Measurements from ENCODE around the gene LBX1.

The LBX1 gene

DNA sequence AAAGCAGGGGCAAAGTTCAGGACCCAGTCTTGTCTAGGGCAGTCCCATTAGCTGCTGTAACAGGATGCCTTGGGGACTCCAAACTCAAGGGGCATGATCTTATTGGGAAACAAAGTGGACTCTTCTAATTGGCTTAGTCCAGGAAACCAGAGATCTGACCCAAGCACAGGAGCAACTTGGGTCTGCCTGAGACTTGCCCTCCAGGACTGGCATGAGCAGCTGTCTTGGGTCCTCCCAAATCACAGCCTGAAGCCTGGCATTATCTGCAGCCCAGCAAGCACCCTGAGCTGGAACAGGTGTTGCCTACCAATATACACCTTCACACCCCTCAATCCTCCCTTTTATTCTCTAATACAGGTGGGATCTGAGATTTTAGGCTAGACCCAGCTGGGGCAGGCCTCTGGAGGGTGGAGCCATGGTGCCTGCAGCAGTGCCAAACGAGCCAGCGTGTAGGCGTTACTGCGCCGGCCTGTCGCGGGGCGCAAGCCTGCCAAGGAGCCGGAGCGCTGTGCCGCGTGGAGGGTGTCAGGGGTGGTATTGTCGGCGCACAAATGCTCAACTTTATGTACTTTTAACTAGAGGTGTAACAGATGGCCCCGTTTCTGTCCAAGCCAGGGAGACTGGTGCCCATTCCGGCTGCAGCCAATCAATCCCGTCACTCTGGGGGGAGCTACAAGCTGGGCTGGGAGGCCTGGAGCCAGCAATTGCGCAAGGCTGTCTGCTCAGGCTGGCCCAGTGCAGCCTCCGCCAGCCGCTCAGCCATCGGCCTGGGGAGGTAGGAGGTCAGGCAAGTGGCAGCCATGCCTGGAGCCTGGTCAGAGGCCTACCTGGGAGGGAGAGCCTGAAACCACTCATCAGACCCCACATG, 12.8 kb upstream of the LBX1 start:
- Histone ChIP-seq H3K27ac (ENCODE audit: low read depth, low read length, severe bottlenecking) (no peak overlapping the region), H3K36me3 (ENCODE audit: control insufficient read depth, insufficient read depth, low read length) (no peaks in the 10 kb centered on the region), H3K4me3 (ENCODE audit: extremely low read depth, insufficient read depth, low read length, poor library complexity, severe bottlenecking) (no peak overlapping the region), H3K9me3 (ENCODE audit: control insufficient read depth, low read length) (no peaks in the 10 kb centered on the region), H3K4me1 (ENCODE audit: control insufficient read depth, insufficient read depth, low read length, poor library complexity, severe bottlenecking) (peaks cover 9% of the 10 kb centered on the region)
- 93% methylated on average over 18 to 19 of the region's 21 CpGs for WGBS, 2 experiments (ENCODE audit: insufficient coverage in 2 of 2)

DNA sequence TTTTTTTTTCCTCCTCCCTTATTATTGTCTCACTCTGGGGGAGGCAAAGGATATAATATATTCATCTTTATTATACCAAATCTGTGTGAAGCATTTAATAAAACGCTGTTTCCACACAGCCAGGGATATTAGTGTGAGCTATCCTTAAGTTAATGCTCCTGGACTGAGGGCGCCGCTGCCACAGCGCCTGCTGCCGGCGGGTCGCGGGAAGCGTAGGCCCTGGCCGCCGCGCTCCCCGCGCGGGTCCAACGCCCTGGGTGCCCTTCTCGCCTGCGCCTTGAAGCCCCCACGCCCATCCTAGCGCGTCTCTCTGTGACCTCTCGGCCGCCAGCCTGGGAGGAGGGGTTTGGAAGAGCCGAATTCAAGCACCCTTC, 9.5 kb upstream of the LBX1 start:
- no peaks in the 10 kb centered on the region for H3K9me3 ChIP-seq (ENCODE audit: control insufficient read depth, low read length)
- H3K27ac ChIP-seq (ENCODE audit: low read depth, low read length, severe bottlenecking): no peak overlapping the region
- no peaks in the 10 kb centered on the region for H3K36me3 ChIP-seq (ENCODE audit: control insufficient read depth, insufficient read depth, low read length)
- H3K4me3 ChIP-seq (ENCODE audit: extremely low read depth, insufficient read depth, low read length, poor library complexity, severe bottlenecking): no peak overlapping the region
- H3K4me1 ChIP-seq (ENCODE audit: control insufficient read depth, insufficient read depth, low read length, poor library complexity, severe bottlenecking): no peaks in the 10 kb centered on the region
- WGBS, 2 experiments (ENCODE audit: insufficient coverage in 2 of 2): 0 to 6% methylated on average over 12 to 13 of the region's 24 CpGs

DNA sequence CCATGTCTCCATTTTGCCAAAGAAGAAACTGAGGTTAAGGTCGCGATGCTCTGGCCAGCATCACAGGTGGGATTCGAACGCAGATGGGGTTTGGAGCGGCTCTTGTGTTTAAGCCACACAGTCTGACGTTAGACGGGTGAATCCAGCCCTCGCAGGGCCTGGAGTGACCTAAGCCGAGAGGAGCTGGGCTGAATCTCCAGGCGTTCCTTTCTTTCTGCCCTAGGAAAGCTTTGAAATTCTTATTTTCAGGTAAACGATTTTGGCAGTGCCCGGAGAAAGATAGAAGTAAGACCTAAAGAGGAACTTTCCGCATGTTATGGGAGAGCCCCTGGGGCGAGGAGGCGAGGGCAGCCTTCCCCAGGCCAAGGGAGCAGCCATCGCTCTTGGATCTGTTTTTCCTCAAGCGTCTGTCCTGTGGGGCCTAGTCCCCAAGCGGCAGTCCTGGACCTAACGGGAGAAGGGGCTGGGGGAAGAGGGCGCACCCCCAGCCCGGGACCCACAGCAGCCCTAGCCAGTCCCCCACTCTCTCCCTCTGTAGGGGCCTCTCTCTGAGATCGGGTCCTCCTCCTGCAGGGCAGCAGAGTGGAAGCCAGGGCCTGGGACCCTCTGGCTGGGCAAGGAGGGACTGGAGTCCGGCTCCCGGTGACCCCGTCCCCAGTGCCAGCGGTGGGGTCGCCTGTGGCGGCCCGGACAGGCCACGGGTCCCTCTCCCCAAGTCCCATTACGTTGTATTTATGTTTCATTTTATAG, 8.9 kb upstream of the LBX1 start:
- 14 to 17% methylated on average over 17 to 19 of the region's 31 CpGs for WGBS, 2 experiments (ENCODE audit: insufficient coverage in 2 of 2)

DNA sequence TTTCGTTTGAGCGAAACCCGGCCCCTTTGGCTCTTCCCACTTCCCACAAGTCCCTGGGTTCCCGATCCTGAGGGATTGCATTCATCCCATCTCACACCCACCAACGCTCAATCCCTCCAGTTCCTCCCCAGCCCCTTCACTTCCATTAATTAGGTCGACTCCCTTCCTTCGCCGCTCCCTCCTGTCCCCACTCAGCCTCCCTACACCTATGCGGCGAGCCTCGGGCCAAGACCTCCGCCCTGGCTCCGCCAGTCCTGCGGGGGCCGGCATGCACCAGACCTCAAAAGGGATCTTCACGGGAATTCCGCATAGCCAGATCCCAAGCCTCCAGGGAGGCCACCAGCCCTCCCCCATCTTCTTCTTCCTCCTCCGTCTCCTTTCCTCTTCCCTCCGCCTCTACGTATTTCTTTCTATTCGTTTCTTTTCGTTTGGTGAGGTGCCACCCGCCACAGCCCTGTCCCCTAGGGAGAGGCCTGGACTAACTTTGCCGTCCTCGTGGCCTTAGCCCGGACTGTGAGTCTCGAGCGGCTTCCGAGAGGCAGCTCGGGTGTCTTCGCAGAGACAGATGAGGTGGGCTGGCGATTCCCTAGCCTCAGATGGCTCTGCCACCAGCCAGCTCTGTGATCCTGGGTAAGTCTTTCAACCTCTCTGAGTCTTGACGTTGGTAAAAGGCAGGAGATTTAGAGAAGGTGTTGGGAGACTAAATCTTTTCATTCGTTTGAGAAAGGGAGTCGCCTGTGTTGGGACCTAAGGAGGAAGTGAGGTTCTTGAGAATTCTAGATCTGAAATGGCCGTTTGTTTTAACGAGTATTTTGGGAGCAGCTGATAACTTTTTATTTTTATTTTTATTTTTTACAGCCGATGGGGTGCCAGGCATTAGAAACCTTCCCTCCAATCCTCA, 8.1 kb upstream of the LBX1 start:
- 2% methylated on average over 25 to 34 of the region's 38 CpGs for WGBS, 2 experiments (ENCODE audit: insufficient coverage in 2 of 2)
- Histone ChIP-seq H3K27ac (ENCODE audit: low read depth, low read length, severe bottlenecking) (no peak overlapping the region), H3K4me3 (ENCODE audit: extremely low read depth, insufficient read depth, low read length, poor library complexity, severe bottlenecking) (no peak overlapping the region), H3K36me3 (ENCODE audit: control insufficient read depth, insufficient read depth, low read length) (no peaks in the 10 kb centered on the region), H3K4me1 (ENCODE audit: control insufficient read depth, insufficient read depth, low read length, poor library complexity, severe bottlenecking) (no peaks in the 10 kb centered on the region), H3K9me3 (ENCODE audit: control insufficient read depth, low read length) (no peaks in the 10 kb centered on the region)

More for the DNA sequence above, 8.9 kb upstream of the LBX1 start:
- no peak overlapping the region for H3K4me3 ChIP-seq (ENCODE audit: extremely low read depth, insufficient read depth, low read length, poor library complexity, severe bottlenecking)
- H3K9me3 ChIP-seq (ENCODE audit: control insufficient read depth, low read length): no peaks in the 10 kb centered on the region
- no peak overlapping the region for H3K27ac ChIP-seq (ENCODE audit: low read depth, low read length, severe bottlenecking)
- no peaks in the 10 kb centered on the region for H3K4me1 ChIP-seq (ENCODE audit: control insufficient read depth, insufficient read depth, low read length, poor library complexity, severe bottlenecking)
- no peaks in the 10 kb centered on the region for H3K36me3 ChIP-seq (ENCODE audit: control insufficient read depth, insufficient read depth, low read length)

DNA sequence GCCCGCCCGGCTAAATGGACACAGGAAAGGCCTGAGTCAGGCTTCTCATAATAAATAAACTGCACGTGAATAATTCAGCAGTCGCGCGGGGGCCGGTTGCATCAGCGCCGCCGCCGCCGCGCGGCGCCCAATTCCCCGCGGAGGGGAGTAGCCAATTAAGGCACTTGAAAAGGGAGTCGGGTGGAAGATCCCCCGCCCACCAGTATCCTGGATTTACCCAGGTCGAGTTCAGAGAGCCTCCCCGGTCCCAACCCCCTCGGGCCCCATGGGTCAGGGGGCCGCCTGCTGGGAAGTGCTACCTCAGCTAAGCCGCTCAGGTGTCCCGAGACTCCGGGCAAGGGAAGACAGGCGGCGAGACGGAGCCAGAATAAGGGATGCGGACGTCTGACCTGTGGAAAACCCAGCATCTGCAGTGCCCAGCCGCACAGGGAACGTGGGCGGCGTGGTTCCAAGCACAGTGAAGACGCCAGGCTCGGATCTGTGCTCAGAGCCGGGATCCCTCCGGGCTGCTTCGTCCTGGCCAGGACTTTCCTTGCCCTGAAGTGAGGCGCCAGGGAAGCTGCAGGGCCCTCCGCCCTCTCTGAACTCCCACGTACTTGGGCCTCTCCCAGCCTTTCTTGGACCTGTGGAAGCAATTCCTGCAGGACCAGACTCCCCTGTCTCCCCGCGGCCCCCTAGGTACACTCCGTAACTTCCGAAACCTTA, 7.3 kb upstream of the LBX1 start:
- Histone ChIP-seq H3K9me3 (ENCODE audit: control insufficient read depth, low read length) (no peaks in the 10 kb centered on the region), H3K4me3 (ENCODE audit: extremely low read depth, insufficient read depth, low read length, poor library complexity, severe bottlenecking) (no peak overlapping the region), H3K27ac (ENCODE audit: low read depth, low read length, severe bottlenecking) (no peak overlapping the region), H3K4me1 (ENCODE audit: control insufficient read depth, insufficient read depth, low read length, poor library complexity, severe bottlenecking) (no peaks in the 10 kb centered on the region), H3K36me3 (ENCODE audit: control insufficient read depth, insufficient read depth, low read length) (no peaks in the 10 kb centered on the region)
- 1 to 2% methylated on average over 25 to 36 of the region's 47 CpGs for WGBS, 2 experiments (ENCODE audit: insufficient coverage in 2 of 2)

DNA sequence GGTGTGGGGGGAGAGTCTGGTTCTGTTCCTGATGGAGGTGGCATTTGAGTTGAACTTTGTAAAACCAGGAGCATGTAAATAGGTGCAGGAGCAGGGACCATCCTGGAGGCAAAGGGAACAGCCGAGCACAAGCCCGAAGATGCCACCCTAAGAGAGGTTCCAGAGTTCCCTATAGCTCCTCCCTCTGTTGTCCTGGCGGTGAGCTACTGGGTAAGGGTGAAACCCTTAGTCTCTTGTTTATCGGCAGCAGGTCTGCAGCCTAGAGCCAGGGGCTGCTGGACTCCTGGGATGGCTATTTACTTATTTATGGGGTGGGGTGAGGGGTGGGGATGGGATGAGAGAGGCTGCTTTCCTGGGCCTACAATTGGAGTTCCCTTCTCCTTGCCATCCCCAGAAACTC, 6.5 kb upstream of the LBX1 start:
- Histone ChIP-seq H3K9me3 (ENCODE audit: control insufficient read depth, low read length) (no peaks in the 10 kb centered on the region), H3K4me3 (ENCODE audit: extremely low read depth, insufficient read depth, low read length, poor library complexity, severe bottlenecking) (no peak overlapping the region), H3K27ac (ENCODE audit: low read depth, low read length, severe bottlenecking) (no peak overlapping the region), H3K4me1 (ENCODE audit: control insufficient read depth, insufficient read depth, low read length, poor library complexity, severe bottlenecking) (no peaks in the 10 kb centered on the region), H3K36me3 (ENCODE audit: control insufficient read depth, insufficient read depth, low read length) (no peaks in the 10 kb centered on the region)
- WGBS, 2 experiments (ENCODE audit: insufficient coverage in 2 of 2): 0 to 16% methylated on average over 2 of the region's 4 CpGs

DNA sequence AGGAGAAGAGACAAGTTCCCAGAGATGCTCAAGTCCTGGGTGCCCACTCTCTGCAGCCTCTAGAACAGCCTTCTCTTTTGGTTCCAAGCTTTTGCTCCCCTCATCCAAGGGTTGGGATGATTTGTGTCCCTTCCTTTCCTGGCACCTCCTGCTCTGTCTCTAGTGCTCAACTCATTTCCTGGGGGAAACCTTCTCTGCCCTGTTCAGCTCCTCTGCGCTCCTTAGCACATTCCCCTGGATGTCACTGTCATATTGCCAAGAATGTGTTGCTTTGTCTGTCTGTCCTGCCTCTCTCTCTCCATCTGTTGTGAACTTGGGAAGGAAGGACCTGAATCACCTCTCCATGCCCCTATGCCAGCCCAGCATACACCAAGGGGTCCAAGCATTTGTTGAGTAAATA, 5.1 kb upstream of the LBX1 start:
- Histone ChIP-seq H3K36me3 (ENCODE audit: control insufficient read depth, insufficient read depth, low read length) (no peaks in the 10 kb centered on the region), H3K4me1 (ENCODE audit: control insufficient read depth, insufficient read depth, low read length, poor library complexity, severe bottlenecking) (peaks cover 11% of the 10 kb centered on the region), H3K27ac (ENCODE audit: low read depth, low read length, severe bottlenecking) (no peak overlapping the region), H3K9me3 (ENCODE audit: control insufficient read depth, low read length) (no peaks in the 10 kb centered on the region), H3K4me3 (ENCODE audit: extremely low read depth, insufficient read depth, low read length, poor library complexity, severe bottlenecking) (no peak overlapping the region)
- 33 to 57% methylated on average over 1 of the region's 1 CpG for WGBS, 2 experiments (ENCODE audit: insufficient coverage in 2 of 2)

DNA sequence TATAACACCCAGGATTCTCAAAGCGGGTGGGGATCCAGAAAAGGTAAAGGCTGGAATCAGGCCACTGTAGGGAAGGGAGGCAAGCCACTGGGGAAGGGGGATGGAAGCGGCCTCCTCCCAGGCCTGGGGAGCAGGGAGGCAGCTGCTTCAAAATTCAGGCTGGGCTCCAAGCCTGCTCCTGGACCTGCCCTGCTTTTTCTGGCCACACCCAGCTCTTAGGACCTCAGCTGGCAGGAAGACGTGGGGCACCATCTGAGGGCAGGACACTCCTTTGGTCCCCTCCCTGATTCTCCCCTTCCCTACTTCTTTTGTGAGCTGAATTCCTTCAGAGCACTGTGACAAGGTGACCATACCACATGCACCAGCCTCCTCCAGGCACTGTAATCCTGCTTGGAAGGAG, 4.6 kb upstream of the LBX1 start:
- H3K27ac ChIP-seq (ENCODE audit: low read depth, low read length, severe bottlenecking): no peak overlapping the region
- H3K9me3 ChIP-seq (ENCODE audit: control insufficient read depth, low read length): no peaks in the 10 kb centered on the region
- no peak overlapping the region for H3K4me3 ChIP-seq (ENCODE audit: extremely low read depth, insufficient read depth, low read length, poor library complexity, severe bottlenecking)
- no peaks in the 10 kb centered on the region for H3K36me3 ChIP-seq (ENCODE audit: control insufficient read depth, insufficient read depth, low read length)
- H3K4me1 ChIP-seq (ENCODE audit: control insufficient read depth, insufficient read depth, low read length, poor library complexity, severe bottlenecking): peaks cover 13% of the 10 kb centered on the region
- WGBS, 2 experiments (ENCODE audit: insufficient coverage in 2 of 2): 17 to 34% methylated on average over 2 of the region's 3 CpGs

DNA sequence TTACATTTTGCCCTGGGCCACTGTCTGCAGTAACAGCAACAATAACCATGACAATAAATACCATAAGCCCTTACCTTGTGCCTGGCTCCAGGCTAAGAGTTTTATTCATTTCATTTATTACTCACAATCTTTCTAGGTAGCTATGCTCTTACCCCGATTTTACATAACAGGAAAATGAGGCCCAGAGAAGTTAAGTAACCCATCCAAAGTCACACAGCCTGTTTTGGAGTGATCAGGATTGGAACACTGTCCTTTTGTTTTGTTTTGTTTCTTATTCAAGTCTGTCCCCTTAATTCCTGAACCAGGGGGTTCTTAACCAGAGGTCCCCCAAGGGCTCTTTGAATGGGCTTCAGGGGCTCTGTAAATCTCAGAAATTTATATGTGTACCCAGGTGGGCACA, 4.2 kb upstream of the LBX1 start:
- H3K36me3 ChIP-seq (ENCODE audit: control insufficient read depth, insufficient read depth, low read length): no peaks in the 10 kb centered on the region
- peaks cover 13% of the 10 kb centered on the region for H3K4me1 ChIP-seq (ENCODE audit: control insufficient read depth, insufficient read depth, low read length, poor library complexity, severe bottlenecking)
- no peak overlapping the region for H3K4me3 ChIP-seq (ENCODE audit: extremely low read depth, insufficient read depth, low read length, poor library complexity, severe bottlenecking)
- WGBS, 2 experiments (ENCODE audit: insufficient coverage in 2 of 2): no CpG with 5 or more reads among the region's 1 CpG
- H3K9me3 ChIP-seq (ENCODE audit: control insufficient read depth, low read length): no peaks in the 10 kb centered on the region
- no peak overlapping the region for H3K27ac ChIP-seq (ENCODE audit: low read depth, low read length, severe bottlenecking)

Data from mesodermal cell (in vitro differentiated cells).